Mucosa of descending colon (tissue), 3 donors: ENCODE results near the gene BTN1A1. TPM values are rescaled to one million over a fixed set of nuclear protein-coding genes. Genes with fewer than 3 reads are reported as not detected.

ENCODE experiments used
- ATAC-seq: fragments of 200-7000 bp; cut with Tn5 transposase; one replicate; pipeline ENCODE4 v1.9.1; 2020; ENCODE audit warnings: mild to moderate bottlenecking, moderate library complexity
- DNase-seq, 3 donors: peaks; one replicate each; pipeline ENCODE4 v3.0.0-alpha.2; 2020
- H3K36me3 ChIP-seq: fragments of 200-600 bp; one replicate; pipeline ENCODE4 v1.8.0; 2021; ENCODE audit warnings: low read depth, mild to moderate bottlenecking
- H3K4me1 ChIP-seq: fragments of 200-600 bp; one replicate; pipeline ENCODE4 v1.8.0; 2021; ENCODE audit warnings: low read depth, mild to moderate bottlenecking
- H3K4me3 ChIP-seq: fragments of 200-600 bp; one replicate; pipeline ENCODE4 v1.8.0; 2021; ENCODE audit warnings: mild to moderate bottlenecking
- H3K9me3 ChIP-seq: fragments of 200-600 bp; one replicate; pipeline ENCODE4 v1.8.0; 2021; ENCODE audit warnings: mild to moderate bottlenecking
- intact Hi-C, 2 donors: fragments of 100-400 bp; cut with DNase I in 1 of 2; cut with micrococcal nuclease in 1 of 2; formaldehyde crosslinking; loops; one replicate each; pipeline versions ENCODE4 v1.11.0 to v1.11.1; 2022; cut with DNase I, micrococcal nuclease
- total RNA-seq, 3 donors: library from RNA; stranded (reverse); fragmentation: NEBNext Ultra II Directional in 2 of 3; extraction: Animal tissue kit (Norgen Biotek cat#: 25700) in 2 of 3; gene quantifications; one replicate each; pipeline versions ENCODE4 v1.2.1 to v1.2.4, GENCODE V29; 2021 to 2023
- TF ChIP-seq, protein P1 (sequence below): fragments of 200-600 bp; IDR thresholded peaks from one replicate; pipeline ENCODE4 v1.8.0; 2022; ENCODE audit warnings: antibody characterized with exemption, mild to moderate bottlenecking
- donor health status: DM: no; HTN: no; CAD: no; lungs with moderate emphysema.
- donor health status: DM: no; HTN: no; CAD: no.
- donor health status: DM: no; HTN: yes; CAD: no.

Gene BTN1A1
- total RNA-seq, 3 donors from 2014 or later = not detected

DNA sequence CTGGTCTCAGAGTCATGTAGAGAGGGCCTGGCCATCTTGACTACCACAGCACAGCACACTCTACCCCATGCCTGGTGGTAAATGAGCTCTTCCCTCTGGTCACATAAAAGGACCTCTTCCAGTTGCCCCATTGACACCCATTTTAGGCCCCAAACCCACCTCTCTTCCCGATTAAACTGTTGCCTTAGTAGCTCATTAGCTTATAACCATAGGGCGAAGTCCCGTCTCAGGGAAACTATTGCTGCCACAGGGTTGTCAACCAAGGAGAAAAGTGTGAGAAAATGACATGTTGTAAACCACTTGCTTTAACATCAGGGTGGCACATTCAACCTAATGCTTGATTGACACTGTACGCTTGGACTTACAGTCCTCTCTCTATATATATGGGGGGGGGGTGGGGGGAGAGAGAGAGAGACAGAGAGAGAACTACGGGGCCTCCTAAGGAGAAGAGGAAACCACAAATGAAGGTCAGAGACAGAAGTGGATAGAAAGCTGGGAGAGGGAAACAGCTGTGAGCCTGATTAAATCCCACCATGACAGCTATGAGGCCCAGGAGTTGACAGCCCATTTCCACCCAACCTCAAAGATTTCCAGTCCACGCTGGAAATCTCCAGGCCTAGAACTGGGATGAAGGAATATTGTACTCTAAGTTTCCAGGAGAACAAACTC lies 14.9 kb upstream of the BTN1A1 start:
- Histone ChIP-seq H3K9me3 (no peaks in the 10 kb centered on the region), H3K4me1 (no peaks in the 10 kb centered on the region), H3K36me3 (no peaks in the 10 kb centered on the region), H3K4me3 (no peak overlapping the region)
- no peak for ATAC-seq
- DNase-seq = no peak
- intact Hi-C loops = no loop called here
- TF ChIP-seq, protein P1, sequence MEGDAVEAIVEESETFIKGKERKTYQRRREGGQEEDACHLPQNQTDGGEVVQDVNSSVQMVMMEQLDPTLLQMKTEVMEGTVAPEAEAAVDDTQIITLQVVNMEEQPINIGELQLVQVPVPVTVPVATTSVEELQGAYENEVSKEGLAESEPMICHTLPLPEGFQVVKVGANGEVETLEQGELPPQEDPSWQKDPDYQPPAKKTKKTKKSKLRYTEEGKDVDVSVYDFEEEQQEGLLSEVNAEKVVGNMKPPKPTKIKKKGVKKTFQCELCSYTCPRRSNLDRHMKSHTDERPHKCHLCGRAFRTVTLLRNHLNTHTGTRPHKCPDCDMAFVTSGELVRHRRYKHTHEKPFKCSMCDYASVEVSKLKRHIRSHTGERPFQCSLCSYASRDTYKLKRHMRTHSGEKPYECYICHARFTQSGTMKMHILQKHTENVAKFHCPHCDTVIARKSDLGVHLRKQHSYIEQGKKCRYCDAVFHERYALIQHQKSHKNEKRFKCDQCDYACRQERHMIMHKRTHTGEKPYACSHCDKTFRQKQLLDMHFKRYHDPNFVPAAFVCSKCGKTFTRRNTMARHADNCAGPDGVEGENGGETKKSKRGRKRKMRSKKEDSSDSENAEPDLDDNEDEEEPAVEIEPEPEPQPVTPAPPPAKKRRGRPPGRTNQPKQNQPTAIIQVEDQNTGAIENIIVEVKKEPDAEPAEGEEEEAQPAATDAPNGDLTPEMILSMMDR = no peak

DNA sequence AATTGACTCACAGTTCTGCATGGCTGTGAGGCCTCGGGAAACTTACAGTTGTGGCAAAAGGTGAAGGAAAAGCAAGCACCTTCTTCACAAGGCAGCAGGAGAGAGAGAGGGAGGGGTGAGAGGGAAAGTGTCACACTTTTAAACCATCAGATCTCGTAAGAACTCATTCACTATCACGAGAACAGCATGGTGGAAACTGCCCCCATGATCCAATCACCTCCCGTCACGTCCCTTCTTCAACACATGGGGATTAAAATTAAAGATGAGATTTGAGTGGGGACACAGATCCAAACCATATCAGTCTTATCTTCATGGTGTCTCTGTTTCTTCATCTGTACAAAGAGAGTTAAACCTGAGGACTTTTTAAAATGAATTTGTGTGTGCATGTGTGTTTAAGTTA lies 13.7 kb upstream of the BTN1A1 start:
- no peak for DNase-seq
- H3K4me3 ChIP-seq = no peak overlapping the region
- H3K4me1 ChIP-seq = no peaks in the 10 kb centered on the region
- H3K9me3 ChIP-seq = no peaks in the 10 kb centered on the region
- ATAC-seq = no peak
- no peaks in the 10 kb centered on the region for H3K36me3 ChIP-seq
- intact Hi-C loops = no loop called here
- TF ChIP-seq, protein P1 = no peak

DNA sequence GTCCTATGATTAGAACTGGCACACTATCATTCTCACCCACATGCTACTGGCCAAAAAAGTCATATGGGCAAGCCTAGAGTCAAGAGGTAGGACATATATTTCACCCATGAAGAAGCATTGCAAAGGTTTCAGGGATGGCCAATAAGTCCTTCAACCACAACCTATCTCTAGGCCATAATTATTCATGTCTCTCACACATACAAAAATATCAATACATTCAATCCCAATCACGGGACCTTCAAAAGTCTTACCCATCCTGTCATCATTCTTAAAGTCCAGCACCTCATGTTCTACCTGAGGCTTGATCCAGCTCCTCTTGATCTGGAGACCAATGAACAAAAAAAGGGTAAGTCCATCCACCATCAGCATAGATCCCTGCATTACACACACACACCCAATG lies 12.6 kb upstream of the BTN1A1 start:
- H3K36me3 ChIP-seq = no peaks in the 10 kb centered on the region
- DNase-seq (no peak), ATAC-seq (no peak)
- no peak overlapping the region for H3K4me3 ChIP-seq
- no peaks in the 10 kb centered on the region for H3K4me1 ChIP-seq
- TF ChIP-seq, protein P1 = no peak
- H3K9me3 ChIP-seq = no peaks in the 10 kb centered on the region
- intact Hi-C loops = no loop called here

DNA sequence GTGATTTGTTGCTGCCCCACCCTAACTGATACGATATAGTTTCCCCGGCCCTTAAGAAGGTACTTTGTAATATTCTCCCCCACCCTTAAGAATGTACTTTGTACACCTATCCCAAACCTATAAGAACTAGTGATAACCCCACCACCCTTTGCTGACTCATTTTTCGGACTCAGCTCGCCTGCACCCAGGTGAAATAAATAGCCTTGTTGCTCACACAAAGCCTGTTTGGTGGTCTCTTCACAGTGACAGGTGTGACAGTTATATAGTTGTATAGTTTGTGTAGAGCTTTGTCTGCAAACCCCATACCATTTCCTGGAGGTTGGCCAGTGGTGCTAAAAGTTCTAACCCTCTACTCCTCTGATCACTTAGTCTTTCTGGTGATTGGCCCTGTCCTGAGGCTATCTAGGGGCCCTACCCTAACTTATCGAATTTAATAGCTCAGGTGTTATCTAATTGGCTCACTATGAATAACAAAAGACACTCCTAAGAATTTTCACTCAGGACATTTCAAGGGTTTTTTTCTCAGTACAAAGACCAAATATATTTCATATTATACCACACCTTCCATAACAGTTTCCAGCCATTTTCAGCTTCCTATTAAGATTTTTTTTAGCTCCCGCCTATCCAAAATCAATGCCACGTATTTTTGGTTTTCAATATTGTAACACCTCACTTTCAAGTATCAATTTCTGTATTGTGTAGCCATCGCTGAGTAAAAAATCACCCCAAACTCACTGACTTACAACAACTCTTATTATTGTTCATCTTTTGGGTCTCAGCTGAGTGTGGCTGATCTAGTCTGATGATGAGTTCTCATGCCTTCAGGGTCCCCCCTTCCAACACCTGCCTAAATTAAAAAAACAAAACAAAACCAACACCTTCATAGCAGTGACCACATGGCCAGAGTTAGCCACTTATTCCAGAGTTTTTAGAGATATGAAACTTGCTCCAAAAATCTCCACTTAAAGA lies 9.8 kb upstream of the BTN1A1 start:
- Histone ChIP-seq H3K36me3 (no peaks in the 10 kb centered on the region), H3K9me3 (no peaks in the 10 kb centered on the region), H3K4me3 (no peak overlapping the region), H3K4me1 (no peaks in the 10 kb centered on the region)
- intact Hi-C loops = no loop called here
- DNase-seq (peak in 1 of 3 donors; percentile 45), ATAC-seq (peak; percentile 65)
- TF ChIP-seq, protein P1 = no peak

DNA sequence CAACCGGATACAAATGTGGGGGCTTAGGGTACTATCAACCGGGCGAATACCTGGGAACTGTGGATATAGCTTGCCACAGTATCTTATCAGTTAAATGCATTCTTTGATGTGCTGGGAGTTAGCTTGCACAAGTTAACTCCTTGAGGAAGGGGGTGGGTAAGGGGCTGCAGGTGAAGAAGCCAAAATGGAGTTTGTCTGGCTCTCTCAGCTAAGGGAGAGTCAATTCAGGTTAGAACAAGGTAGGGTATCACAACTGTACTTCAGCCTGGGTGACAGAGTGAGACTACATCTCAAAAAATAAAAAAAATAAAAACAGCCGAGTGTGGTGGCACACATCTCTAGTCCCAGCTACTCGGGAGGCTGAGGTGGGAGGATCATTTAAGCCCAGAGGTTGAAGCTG lies 8.5 kb upstream of the BTN1A1 start:
- H3K9me3 ChIP-seq = no peaks in the 10 kb centered on the region
- H3K36me3 ChIP-seq = no peaks in the 10 kb centered on the region
- ATAC-seq (no peak), DNase-seq (no peak)
- TF ChIP-seq, protein P1 = no peak
- intact Hi-C loops = no loop called here
- no peak overlapping the region for H3K4me3 ChIP-seq
- H3K4me1 ChIP-seq = no peaks in the 10 kb centered on the region
